GM18498 (cell line): ENCODE data around the gene RHOA.
A peak's percentile ranks its signal among the peaks of the same experiment; 100 is the strongest.
"Not testable (repeated sequence)": the region's sequence is repeated elsewhere in the genome, so short reads cannot be mapped to it uniquely, and the experiment has no call there.

Source experiments
- ATAC-seq: cut with Tn5 transposase; IDR thresholded peaks from one replicate; pipeline ENCODE4 v1.9.1; 2021; ENCODE audit warnings: mild to moderate bottlenecking, moderate library complexity; ENCODE audit not compliant: unreplicated experiment

The RHOA gene

DNA sequence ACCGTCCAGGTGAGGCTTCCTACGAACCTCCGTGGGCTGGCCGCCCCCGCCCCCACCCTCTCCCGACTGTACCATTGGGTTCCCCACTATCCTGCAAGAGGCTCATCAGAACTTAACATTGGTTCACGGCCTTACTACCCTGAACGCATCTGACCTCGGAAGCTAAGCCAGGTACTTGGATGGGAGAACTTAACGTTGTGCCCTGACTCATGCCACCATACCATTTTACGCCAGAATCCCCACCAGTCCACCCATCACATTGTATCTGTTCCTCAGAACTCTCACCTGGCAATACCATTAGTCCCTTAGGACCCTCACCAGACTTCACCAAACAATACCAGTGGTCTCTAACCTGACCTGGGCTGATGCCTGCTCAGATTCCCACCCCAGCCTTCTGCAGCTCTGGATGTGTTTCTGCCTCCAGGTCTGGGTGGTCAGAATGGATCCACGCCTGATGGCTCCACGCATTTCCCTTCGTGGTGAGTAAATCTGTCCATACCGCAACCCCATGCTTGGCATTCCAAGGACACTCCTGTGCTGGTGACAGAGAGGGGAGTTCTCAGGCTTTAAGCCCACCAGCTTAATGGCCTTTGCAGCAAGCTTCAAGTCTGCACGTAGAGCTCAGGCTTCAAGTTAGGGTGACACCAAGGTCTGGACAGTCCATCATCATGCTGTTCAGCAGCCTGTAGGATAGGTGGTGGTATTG lies 1.0 kb upstream of the RHOA start:
- no peak for ATAC-seq

DNA sequence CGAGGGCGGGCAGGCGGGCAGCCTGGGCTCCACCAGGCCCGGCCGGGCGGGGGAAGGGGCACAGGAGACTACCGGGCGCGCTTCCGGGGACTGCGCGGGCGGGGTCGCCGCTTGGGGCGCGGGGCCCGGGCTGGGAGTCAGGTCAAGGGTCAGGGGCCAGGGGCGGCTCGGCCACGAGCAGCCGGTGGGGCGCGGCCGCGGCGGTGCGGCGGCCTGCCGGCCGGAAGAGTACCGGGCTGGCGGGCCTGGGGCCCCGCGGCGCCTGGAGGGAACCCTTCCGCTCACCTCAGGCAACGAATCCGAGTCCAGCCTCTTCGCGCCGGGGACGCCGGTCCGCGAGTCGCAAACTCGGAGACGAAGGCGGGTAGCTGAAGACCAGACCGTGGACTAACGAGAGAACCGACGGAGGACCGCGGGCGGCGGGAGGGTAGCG lies 225 bp downstream of the RHOA start:
- ATAC-seq = peak; percentile 38

DNA sequence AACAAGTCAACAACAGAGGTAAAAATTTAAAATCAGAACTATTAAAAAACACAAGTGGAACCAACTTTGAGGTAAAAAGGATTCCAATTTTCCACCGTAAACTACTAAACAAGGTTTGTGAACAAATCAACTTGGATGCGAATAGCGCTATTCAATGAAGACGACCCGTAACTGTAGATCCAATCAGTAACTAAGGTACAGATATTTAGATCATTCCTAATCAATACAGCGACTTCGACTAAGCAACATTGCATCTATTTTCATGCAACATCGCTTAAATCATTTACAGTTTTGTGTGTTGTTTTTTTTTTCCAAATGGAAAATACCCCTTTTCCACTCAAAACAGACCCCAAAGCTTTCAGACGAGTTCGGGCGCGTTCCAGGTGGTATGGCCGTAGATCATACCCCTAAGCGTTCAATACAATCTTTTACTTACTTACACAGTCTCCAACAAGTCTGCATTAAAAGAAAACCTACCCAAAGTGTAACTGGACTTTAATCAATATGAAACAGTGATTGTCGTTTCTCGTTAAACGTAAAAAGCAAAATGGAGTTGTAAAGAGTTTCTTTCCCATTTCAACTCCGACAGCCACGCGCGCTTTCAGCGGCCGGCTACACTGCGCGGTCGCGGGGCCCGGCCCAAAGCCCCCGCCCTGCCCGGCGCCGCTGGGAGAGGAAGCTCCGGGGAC lies 786 bp downstream of the RHOA start:
- no peak for ATAC-seq

DNA sequence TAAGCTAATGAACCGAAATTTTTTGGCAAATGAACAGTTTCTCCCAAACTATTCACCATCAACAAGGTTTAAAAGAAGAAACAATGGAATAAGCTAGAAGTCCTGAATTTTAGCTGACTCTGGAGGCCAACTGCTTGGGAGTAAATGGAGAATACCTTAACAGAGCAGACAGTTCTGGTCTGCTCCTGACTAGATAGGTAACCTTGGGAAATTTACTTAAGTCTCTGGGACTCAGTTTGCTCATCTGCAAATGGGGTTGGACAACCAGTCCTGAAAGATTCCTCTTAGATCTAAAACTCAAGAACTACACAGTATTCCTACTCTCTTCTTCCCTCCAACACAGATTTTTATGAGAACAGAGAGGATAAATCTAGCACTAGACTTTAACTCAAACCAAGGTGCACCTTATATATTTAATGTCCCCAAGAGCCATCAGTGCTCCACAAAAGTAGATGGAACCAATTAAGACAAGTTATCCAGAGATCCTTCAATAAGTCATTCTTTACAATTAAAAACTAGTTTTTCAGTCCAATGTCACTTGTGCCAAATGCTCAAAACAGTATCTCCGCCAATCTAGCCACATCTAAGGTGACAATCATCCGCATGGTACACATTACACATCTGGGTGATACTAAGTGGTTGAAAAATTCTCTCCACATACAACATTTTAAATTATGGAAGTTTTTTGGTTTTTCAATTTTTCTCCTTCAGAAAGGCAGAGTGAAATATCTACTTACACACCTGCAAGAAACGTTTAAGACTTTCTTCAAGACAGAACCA lies 1.5 kb downstream of the RHOA start:
- ATAC-seq = no peak

DNA sequence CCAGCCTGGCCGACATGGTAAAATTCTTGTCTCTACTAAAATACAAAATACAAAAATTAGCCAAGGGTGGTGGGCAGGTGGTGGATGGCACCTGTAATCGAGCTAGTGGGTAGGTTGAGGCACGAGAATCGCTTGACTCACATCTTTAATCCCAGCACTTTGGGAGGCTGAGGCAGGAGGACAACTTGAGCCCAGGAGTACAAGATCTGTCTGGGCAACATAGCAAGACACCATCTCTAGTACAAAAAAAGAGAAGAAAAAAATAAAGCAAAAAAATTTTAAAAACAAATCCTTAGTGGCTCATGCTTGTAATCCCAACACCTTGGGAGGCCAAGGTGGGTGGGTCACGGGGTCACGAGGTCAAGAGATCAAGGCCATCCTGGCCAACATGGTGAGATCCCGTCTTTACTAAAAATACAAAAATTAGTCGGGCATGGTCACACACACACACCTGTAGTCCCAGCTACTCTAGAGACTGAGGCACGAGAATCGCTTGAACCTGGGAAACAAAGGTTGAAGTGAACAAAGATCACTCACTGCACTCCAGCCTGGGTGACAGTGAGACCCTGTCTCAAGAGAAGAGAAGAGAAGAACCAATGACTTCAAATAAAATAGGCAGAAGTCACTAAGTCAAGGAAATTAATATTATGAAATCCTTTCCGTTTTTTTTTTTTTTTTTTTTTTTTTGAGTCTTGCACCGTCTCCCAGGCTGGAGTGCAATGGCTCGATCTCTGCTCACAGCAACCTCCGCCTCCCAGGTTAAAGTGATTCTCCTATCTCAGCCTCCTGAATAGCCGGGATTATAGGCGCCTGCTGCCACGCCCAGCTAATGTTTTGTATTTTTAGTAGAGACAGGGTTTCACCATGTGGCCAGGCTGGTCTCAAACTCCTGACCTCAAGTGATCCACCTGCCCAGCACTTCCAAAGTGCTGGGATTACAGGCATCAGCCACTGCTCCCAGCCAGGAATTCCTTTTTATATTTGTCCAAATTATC lies 4.9 kb downstream of the RHOA start:
- ATAC-seq = no peak

DNA sequence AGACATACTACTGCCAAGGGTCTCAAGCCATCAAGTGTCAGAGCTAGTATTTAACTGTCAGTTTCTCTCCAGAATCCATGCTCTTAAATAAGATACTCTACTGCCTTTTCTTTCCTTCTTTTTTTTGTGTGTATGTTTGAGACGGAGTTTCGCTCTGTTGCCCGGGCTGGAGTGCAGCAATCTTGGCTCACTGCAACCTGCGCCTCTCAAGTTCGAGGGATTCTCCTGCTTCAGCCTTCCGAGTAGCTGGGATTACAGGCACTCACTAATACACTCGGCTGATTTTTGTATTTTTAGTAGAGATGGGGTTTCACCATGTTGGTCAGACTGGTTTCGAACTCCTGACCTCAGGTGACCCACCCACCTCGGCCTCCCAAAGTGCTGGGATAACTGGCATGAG lies 6.2 kb downstream of the RHOA start:
- not testable (repeated sequence) for ATAC-seq

DNA sequence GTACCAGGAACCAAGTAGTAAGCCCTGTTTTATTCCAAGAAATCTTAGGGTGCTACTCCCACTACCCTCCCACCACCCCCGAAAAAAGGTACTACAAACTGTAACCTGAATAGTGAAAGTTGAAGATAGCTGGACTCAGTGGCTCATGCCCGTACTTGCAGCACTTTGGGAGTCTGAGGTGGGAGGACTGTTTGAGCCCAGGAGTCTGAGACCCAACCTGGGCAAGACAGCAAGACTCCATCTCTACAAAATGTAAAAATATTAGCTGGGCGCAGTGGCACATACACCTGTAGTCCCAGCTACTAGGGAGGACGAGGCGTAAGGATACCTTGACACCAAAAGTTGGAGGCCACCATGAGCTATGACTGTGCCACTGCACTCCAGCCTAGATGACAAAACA lies 7.9 kb downstream of the RHOA start:
- ATAC-seq = no peak

DNA sequence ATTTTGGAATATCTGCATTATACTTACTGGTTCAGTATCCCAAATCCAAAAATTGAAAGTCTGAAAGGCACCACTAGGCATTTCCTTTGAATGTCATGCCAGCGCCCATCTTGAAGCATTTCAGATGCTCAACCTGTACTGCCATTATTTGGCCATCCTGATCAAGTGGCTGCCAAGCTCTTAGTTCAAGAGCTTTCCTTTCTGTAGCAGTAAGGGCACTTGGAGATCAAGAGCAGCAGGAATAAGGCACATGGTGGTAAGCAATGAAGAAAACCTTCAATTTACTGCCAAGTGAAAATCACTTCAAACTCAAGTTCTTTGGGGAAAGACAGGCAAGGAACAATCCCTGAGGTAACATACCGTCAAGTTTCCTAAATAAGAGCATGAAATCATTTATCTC lies 10.0 kb downstream of the RHOA start:
- ATAC-seq = no peak

DNA sequence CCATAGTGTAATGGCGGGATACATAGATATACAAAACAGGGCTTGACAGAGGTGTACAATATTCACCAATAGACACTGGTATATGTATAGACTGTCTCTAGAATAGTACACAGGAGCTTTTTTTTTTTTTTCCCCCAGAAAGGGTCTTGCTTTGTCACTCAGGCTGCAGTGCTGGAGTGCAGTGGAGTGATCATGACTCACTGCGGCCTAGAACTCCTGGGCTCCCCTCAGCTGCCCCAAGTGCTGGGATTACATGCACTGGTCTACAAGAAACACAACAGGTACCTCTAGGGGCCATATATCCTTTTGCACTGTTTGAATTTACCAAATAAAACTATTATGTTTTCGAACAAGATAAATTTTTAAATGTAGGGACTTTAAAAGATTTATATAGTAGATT lies 12.3 kb downstream of the RHOA start:
- ATAC-seq = no peak

DNA sequence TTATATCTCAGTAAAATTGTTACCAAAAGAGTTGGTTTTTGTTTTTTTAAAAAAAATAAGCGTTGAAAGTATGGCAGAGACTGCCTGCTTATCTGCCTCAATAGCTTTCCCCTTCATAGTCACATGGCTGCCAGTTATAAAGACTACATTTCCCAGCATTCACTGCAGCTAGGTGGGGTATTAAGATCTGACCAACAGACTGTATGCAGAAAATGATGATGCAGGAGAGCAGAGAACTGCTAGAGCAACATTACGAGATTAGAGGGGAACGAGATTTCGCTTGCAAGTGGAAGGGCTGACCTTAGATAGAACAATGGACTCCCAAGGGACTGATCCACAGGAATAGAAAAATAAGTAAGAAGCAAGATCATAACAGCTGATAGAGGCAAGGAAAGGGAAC lies 14.3 kb downstream of the RHOA start:
- no peak for ATAC-seq

DNA sequence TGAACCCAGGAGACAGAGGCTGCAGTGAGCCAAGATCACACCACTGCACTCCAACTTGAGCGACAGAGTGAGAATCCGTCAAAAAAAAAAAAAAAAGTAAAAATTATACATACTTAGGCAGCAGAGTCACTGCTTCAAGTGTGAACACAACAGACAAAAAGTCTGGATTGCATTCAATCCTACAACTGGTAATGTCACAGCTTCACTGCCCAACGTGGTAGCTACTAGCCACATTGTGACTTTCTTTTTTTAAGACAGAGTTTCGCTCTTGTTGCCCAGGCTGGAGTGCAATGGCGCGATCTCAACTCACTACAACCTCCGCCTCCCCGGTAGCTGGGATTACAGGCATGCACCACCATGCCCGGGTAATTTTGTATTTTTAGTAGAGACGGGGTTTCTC lies 20.5 kb downstream of the RHOA start:
- ATAC-seq = not testable (repeated sequence)

DNA sequence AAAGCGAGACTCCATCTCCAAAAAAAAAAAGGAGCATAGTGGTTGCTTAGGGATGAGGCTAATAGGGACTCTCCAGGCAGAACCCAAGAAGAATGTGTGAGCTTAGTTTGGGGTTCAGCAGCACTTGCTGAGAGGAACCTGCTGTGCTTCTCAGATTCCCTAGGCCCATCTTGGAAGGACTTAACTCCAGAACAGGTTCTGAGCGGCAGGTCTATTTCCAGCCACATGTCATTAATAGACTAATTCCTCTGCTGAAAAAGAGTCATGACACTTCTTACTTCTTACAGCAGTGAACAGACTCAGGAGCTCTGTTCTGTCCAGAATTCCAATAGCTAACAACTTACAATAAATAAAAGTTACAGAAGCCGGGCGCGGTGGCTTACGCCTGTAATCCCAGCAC lies 22.5 kb downstream of the RHOA start:
- no peak for ATAC-seq

DNA sequence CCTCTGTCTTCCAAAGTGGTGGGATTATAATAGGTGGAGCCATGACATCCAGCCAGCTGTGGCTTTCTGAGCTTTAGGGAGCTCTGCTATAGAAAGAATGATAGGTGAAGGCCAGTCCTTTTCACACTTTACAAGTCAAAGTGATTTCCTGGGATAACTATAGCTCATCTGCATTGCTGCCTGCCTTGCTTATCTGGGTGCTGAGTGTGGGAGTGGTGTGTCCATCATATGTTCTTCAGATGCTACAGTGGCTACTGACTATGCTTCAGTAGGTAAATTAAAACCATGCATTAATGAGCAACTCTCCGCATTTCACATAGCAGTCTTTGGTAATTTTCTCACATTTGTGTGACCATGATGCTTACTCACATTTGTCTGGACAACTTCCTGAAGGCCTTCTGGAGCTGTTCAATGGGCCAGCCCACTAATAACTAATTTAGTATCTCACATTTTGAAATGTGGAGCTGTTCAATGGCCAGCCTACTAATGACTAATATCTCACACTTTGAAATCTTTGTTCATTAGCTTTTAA lies 23.4 kb downstream of the RHOA start:
- no peak for ATAC-seq

DNA sequence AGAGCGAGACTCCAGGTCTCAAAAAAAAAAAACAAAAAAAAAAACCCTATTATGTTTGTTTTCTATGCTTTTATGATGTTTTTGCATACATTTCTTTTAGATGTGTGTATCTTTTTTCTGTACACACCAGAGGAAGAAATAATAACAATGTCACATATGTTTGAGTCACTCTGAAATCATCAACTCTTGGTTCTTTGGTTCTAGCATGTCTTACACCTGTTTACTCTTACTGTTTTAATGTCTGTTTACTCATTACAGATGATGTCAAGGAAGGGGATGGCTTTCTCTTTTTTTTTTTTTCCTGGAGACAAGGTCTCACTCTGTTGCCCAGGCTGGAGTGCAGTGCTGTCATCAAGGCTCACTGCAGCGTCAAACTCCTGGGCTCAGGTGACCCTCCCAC lies 24.1 kb downstream of the RHOA start:
- no peak for ATAC-seq

DNA sequence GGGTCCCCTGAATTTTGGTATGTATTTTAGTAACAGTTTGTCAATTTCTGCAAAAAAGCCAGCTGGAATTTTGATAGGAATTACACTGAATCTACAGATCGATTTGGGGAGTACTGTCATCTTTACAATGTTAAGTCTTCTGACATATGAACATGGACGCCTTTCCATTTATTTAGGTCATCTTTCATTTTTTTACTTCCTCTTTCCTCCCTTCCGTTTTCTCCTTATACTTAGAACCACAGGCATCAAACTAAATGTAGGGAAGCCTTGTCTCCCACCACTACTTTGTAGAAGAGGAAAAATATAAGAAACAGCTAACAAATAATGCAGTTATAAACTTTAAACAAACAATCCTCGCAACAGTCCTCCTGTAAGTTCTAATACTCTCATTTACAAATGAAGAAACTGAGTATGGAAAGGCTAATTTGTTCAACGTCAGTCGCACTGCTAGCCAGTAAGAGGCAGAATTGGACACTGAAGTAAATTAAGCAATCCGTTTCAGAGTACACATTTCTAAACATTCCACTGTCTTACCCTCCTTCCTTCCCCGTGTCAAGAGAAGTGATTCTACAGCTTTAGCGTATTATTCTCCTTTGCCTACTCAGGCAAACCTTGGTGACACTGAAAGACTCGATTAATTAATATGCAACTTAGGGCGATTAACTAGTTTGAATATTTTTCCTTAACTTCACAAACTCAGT lies 25.6 kb downstream of the RHOA start:
- ATAC-seq = no peak

DNA sequence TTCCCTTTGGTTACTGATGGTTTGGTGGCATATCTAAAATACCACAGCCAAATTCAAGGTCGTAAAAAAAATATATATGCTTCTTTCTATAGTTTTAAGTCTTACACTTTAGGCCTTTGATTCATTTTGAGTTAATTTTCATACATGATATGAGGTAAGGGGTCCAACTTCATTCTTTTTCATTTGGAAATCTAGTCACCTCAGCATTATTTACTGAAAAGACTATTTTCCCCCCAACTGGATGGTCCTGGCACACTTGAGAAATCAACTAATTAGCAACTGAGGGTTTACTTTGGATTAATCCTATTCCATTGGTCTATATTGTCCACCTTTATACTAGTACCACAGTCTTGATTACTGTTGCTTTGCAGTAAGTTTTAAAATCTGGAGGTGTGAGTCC lies 26.2 kb downstream of the RHOA start:
- no peak for ATAC-seq

DNA sequence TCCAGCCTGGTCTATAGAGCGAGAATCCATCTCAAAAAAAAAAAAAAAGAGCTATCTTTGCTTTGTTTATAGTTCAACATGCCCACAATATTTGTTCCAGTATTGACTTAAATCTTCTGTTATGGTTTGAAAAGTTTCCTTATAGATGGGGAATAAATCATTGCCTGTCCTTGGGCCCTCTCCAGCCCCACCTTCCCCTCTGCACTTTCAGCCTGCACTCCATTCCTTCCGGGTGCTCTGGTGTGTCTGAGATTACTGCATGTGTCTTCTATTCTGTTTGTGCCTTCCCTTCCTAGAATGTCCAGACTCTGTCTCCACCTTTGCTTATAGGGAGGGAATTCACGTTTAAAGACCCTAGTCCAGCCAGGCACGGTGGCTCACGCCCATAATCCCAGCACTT lies 28.4 kb downstream of the RHOA start:
- no peak for ATAC-seq

DNA sequence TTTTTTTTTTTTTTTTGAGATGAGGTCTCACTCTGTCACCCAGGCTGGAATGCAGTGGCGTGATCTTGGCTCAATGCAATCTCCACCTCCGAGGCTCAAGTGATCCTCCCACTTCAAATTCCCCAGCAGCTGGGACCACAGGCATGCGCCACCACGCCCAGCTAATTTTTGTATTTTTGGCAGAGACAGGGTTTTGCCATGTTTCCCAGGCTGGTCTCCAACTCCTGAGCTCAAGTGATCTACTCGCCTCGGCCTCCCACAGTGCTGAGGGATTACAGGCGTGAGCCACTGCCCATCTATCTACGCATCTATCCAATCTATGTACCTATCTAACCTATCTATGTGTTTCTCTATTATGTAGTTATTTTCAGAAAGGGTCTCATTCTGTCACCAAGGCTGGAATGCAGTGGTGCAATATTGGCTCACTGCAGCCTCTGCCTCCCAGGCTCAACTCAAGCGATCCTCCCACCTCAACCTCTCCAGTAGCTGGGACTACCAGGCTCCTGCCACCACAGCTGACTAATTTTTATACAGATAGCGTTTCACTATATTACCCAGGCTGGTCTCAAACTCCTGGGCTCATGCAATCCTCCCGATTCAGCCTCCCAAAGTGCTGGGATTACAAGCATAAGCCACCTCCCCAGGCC lies 33.4 kb downstream of the RHOA start:
- no peak for ATAC-seq

DNA sequence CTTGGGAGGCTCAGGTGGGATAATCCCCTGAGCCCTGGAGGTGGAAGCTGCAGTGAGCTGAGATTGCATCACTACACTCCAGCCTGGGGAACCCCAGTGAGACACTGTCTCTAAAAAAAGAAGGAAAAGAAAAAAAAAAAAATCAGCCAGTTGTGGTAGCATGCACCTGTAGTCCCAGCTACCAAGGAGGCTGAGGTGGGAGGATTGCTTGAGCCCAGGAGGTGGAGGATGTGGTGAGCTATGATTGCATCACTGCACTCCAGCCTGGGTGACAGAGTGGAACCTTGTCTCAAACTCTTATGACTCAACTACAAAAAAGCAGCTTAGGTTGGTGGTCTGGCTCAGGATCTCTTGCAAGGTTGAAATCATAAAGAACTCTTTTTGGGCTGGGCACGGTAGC lies 34.3 kb downstream of the RHOA start:
- ATAC-seq = no peak
